ENCODE data around the gene BATF2. TPM values are rescaled to one million over a fixed set of nuclear protein-coding genes. Genes with fewer than 3 reads are reported as not detected.

Gene BATF2
- total RNA-seq, 4 donors from 2014 or later: 0.63 to 9.6 (median 1.5) TPM

DNA sequence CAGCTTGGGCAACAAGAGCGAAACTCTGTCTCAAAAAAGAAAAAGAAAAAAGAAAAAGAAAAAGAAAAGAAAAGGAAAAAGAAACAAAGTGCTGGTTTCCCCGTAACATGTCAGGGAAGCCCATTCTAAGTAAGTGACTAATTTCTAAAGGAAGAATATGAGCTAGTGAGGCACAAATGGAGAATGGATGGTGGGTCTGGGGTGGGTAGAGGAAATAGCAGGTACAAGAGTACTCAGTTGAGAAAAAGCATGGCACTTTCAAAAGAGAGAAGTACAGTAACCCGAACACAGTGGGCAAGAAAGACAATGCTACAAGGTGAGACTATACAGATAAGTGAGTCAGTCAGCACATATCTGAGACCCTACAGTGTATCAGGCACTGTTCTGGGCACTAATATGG is 29.4 kb downstream of the BATF2 start:
- no peak overlapping the region for H3K4me3 ChIP-seq
- WGBS, 2 donors: 90 to 95% methylated on average over 3 of the region's 3 CpGs
- no peak overlapping the region for H3K27ac ChIP-seq
- DNase-seq (ENCODE audit: low spot score in 2 of 2): no peak
- TF ChIP-seq, protein P1, sequence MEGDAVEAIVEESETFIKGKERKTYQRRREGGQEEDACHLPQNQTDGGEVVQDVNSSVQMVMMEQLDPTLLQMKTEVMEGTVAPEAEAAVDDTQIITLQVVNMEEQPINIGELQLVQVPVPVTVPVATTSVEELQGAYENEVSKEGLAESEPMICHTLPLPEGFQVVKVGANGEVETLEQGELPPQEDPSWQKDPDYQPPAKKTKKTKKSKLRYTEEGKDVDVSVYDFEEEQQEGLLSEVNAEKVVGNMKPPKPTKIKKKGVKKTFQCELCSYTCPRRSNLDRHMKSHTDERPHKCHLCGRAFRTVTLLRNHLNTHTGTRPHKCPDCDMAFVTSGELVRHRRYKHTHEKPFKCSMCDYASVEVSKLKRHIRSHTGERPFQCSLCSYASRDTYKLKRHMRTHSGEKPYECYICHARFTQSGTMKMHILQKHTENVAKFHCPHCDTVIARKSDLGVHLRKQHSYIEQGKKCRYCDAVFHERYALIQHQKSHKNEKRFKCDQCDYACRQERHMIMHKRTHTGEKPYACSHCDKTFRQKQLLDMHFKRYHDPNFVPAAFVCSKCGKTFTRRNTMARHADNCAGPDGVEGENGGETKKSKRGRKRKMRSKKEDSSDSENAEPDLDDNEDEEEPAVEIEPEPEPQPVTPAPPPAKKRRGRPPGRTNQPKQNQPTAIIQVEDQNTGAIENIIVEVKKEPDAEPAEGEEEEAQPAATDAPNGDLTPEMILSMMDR (IDR thresholded peaks at IDR 0.05): no peak
- TF ChIP-seq POLR2A (IDR thresholded peaks at IDR 0.05) (no peak), EP300 (IDR thresholded peaks at IDR 0.05) (no peak)
- peaks cover 0 to 10% (median 0%) of the 10 kb centered on the region in 4 donors for H3K4me1 ChIP-seq
- peaks cover 0 to 11% of the 10 kb centered on the region in 2 donors for H3K27me3 ChIP-seq
- no peaks in the 10 kb centered on the region for H3K36me3 ChIP-seq
- H3K9me3 ChIP-seq: no peaks in the 10 kb centered on the region

DNA sequence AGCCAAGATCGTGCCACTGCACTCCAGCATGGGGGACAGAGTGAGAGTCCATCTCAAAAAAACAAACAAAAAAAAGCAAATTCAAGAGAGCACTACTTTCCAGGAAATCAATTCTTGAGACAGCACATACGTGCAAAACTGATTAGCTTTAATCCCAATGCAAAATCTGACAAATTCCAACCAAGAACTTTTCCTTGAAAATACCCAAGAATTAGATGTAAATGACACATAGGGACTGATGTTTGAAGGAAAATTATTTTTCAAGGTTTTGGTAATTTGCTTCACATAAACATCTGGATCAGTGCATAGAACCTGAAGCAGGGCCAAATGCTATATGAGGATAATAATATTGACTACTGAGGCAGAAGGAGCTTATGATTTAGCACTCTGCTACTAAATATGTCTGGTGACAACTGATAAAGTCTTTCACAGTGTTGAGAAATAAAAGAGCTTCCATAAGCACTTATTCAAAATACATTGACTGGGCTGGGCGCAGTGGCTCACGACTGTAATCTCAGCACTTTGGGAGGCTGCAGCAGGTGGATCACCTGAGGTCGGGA is 33.6 kb downstream of the BATF2 start:
- Histone ChIP-seq H3K27ac (no peak overlapping the region), H3K4me1 (no peaks in the 10 kb centered on the region), H3K4me3 (no peak overlapping the region), H3K9me3 (no peaks in the 10 kb centered on the region), H3K36me3 (no peaks in the 10 kb centered on the region), H3K27me3 (no peaks in the 10 kb centered on the region)
- 75 to 79% methylated on average over 5 of the region's 5 CpGs for WGBS, 2 donors
- TF ChIP-seq EP300 (IDR thresholded peaks at IDR 0.05) (no peak), POLR2A (IDR thresholded peaks at IDR 0.05) (no peak)
- TF ChIP-seq, protein P1 (IDR thresholded peaks at IDR 0.05): no peak
- DNase-seq (ENCODE audit: low spot score in 2 of 2): no peak

GRCh38 chr11:64960719-64961118 is 36.1 kb downstream of the BATF2 start:
- Histone ChIP-seq H3K27me3 (no peaks in the 10 kb centered on the region), H3K4me1 (no peaks in the 10 kb centered on the region), H3K27ac (no peak overlapping the region), H3K4me3 (no peak overlapping the region), H3K36me3 (no peaks in the 10 kb centered on the region), H3K9me3 (no peaks in the 10 kb centered on the region)
- DNase-seq (ENCODE audit: low spot score in 2 of 2): no peak
- WGBS, 2 donors: 40 to 45% methylated on average over 4 of the region's 4 CpGs
- TF ChIP-seq POLR2A (IDR thresholded peaks at IDR 0.05) (no peak), EP300 (IDR thresholded peaks at IDR 0.05) (no peak)
- TF ChIP-seq, protein P1 (IDR thresholded peaks at IDR 0.05): no peak

DNA sequence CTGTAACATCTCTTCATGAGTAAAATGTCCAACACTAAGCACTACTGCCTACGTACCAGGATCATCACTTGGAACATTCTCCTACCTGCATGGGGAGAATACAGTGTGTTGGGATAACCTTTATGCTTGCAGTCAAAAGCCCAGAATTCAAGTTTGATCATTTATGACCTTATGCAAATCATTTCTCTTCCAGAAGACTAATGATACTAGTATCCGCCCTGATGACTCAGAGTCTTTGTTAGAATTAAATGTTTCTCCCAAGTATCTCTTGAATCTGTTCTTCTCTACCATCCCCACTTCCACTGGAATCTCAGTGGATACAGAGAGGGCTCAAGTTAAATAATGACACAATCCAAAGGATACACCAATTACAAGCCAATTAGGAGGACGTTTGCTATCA is 37.3 kb downstream of the BATF2 start:
- TF ChIP-seq EP300 (IDR thresholded peaks at IDR 0.05) (no peak), POLR2A (IDR thresholded peaks at IDR 0.05) (no peak)
- TF ChIP-seq, protein P1 (IDR thresholded peaks at IDR 0.05): no peak
- H3K27ac ChIP-seq: no peak overlapping the region
- no peaks in the 10 kb centered on the region for H3K9me3 ChIP-seq
- no peak for DNase-seq (ENCODE audit: low spot score in 2 of 2)
- H3K36me3 ChIP-seq: no peaks in the 10 kb centered on the region
- no peak overlapping the region for H3K4me3 ChIP-seq
- no peaks in the 10 kb centered on the region for H3K27me3 ChIP-seq
- WGBS, 2 donors: 63 to 69% methylated on average over 3 of the region's 3 CpGs
- no peaks in the 10 kb centered on the region for H3K4me1 ChIP-seq

DNA sequence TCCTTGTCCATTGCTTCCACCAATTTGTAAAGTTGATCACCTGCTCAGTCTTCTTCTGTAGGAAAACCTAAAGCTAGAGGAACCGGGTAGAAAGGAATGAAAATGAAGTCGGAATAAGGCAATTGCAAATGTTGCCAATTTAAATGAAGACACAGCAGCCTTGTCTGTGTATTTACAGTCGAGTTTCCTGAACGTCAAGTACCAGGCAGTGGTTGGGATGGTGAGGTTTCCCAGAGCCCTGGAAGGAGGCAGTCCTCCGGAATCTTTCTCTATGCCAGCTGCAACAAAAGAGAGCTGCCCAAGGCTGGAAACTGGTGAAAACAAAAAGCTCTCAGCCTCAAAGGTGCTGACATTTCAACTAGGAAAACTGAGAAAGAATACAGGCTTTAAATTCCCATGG is 42.6 kb downstream of the BATF2 start:
- Histone ChIP-seq H3K4me3 (no peak overlapping the region), H3K4me1 (no peaks in the 10 kb centered on the region), H3K27ac (no peak overlapping the region), H3K36me3 (no peaks in the 10 kb centered on the region), H3K27me3 (peaks cover 0 to 17% of the 10 kb centered on the region in 2 donors), H3K9me3 (no peaks in the 10 kb centered on the region)
- DNase-seq (ENCODE audit: low spot score in 2 of 2): no peak
- WGBS, 2 donors: 48 to 61% methylated on average over 5 of the region's 5 CpGs
- TF ChIP-seq POLR2A (IDR thresholded peaks at IDR 0.05): no peak
- no peak for TF ChIP-seq EP300 (IDR thresholded peaks at IDR 0.05)
- TF ChIP-seq, protein P1 (IDR thresholded peaks at IDR 0.05): no peak

Measured in tibial nerve (tissue), 4 donors.